ENCODE measurements around the gene RBM44.

The RBM44 gene

DNA sequence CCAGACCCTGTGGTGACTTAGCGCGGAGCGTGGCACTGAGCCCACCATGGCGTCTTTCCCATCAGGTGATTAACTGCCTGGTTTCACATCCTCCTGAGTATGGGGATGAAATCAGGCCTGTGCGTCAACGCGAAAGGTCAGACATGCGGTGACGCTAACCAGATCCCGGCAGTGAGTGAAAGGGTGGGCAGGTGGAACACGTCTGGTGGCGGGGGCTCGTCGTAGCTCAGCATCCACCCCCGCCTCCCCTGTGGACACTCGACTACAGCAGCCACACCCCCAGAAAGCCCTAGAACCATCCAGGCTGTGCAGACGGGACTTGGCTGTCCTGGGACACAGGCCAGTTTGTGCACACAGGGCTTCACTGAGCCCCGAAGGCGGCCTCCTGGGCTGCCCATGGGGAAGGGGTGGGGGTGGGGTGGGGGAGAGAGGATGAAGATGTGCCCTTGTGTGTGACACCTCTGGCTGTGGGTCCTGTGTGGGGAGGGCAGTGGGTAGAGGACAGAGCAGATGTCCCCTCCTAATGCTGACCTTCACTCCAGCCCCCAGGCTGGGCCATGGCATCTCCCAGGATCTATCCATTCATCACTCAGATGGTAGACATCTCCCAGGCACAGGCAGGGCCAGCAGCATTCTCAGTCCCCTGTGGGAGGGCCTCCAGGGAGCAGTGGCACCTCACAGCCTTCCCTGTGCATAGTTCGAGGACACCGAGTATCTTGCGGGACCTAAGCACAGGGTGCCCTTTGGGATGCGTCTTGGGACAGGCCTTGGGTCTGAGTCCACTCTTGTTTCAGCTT, 88.3 kb downstream of the RBM44 start:
- Histone ChIP-seq H2AFZ (ENCODE audit: low read length, unreplicated experiment) (no peak overlapping the region), H3K4me3 (ENCODE audit: low read depth, low read length) (no peak overlapping the region), H3K27me3 (ENCODE audit: insufficient read depth, low read length) (no peaks in the 10 kb centered on the region), H3K36me3 (ENCODE audit: insufficient read depth, low read length) (no peaks in the 10 kb centered on the region), H3K27ac (ENCODE audit: low read depth, low read length) (no peak overlapping the region), H3K4me1 (ENCODE audit: control insufficient read depth, insufficient read depth, low read length, unreplicated experiment) (peaks cover 6% of the 10 kb centered on the region), H3K79me2 (ENCODE audit: control insufficient read depth, insufficient read depth, low read length, unreplicated experiment) (no peaks in the 10 kb centered on the region)

DNA sequence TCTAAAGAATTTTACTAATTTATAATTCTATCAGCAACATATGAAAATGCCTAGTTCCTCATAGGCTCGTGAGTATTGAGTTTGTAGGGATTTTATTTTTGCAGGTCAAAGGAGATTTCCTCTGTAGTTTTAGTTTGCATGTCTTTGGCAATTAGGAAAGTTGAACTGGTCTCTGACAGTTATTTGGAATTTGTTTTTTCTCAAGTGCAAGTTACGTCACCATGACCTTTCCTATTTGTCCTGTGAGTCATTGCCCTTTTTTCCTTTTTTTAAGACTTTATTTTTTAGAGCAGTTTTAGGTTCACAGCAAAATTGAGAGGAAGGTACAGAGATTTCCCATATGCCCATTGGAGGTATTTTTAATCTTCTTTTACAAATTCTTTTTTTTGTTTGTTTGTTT, 89.8 kb downstream of the RBM44 start:
- Histone ChIP-seq H3K79me2 (ENCODE audit: control insufficient read depth, insufficient read depth, low read length, unreplicated experiment) (no peaks in the 10 kb centered on the region), H3K27me3 (ENCODE audit: insufficient read depth, low read length) (no peaks in the 10 kb centered on the region), H3K27ac (ENCODE audit: low read depth, low read length) (no peak overlapping the region), H2AFZ (ENCODE audit: low read length, unreplicated experiment) (no peak overlapping the region), H3K4me1 (ENCODE audit: control insufficient read depth, insufficient read depth, low read length, unreplicated experiment) (peaks cover 6% of the 10 kb centered on the region), H3K4me3 (ENCODE audit: low read depth, low read length) (no peak overlapping the region), H3K36me3 (ENCODE audit: insufficient read depth, low read length) (no peaks in the 10 kb centered on the region)

DNA sequence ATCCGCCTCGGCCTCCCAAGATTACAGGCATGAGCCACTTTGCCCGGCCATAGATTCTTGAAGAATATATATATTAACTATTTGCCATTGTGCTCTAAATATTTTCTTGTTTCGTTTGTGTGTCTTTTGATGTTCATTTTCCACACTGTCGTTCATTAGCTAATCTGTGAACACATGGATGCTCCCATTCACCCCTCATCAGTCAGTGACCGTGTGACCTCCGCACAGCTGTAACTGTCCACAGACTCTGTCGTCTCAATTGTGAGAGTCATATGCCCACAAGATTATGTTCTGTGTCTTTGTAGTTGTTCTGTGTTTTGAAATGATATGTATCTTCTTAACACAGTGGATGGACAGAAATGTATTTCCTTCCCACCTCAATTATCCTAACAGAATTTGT, 90.4 kb downstream of the RBM44 start:
- H2AFZ ChIP-seq (ENCODE audit: low read length, unreplicated experiment): no peak overlapping the region
- no peaks in the 10 kb centered on the region for H3K27me3 ChIP-seq (ENCODE audit: insufficient read depth, low read length)
- peaks cover 6% of the 10 kb centered on the region for H3K4me1 ChIP-seq (ENCODE audit: control insufficient read depth, insufficient read depth, low read length, unreplicated experiment)
- H3K27ac ChIP-seq (ENCODE audit: low read depth, low read length): no peak overlapping the region
- H3K79me2 ChIP-seq (ENCODE audit: control insufficient read depth, insufficient read depth, low read length, unreplicated experiment): no peaks in the 10 kb centered on the region
- no peaks in the 10 kb centered on the region for H3K36me3 ChIP-seq (ENCODE audit: insufficient read depth, low read length)
- no peak overlapping the region for H3K4me3 ChIP-seq (ENCODE audit: low read depth, low read length)

DNA sequence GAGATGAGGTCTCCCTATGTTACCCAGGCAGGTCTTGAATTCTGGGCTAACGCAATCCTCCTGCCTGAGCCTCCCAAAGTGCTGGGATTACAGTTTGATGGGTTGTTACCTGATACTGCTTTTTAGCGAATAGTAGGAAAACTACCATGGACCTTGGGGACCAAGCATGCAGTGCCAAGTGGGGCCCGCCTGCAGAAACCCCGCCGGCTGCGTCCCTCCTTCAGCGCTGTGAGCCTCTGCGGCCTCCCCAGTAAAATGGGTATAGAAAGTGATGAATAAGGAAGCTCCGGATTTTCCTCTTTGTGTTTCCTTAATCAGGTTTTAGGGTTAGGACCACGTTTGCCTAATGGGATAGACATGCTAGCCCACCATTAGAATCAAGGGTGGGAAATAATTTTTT, 91.2 kb downstream of the RBM44 start:
- H3K27me3 ChIP-seq (ENCODE audit: insufficient read depth, low read length): no peaks in the 10 kb centered on the region
- peaks cover 6% of the 10 kb centered on the region for H3K4me1 ChIP-seq (ENCODE audit: control insufficient read depth, insufficient read depth, low read length, unreplicated experiment)
- no peak overlapping the region for H2AFZ ChIP-seq (ENCODE audit: low read length, unreplicated experiment)
- no peaks in the 10 kb centered on the region for H3K79me2 ChIP-seq (ENCODE audit: control insufficient read depth, insufficient read depth, low read length, unreplicated experiment)
- no peak overlapping the region for H3K27ac ChIP-seq (ENCODE audit: low read depth, low read length)
- H3K4me3 ChIP-seq (ENCODE audit: low read depth, low read length): no peak overlapping the region
- no peaks in the 10 kb centered on the region for H3K36me3 ChIP-seq (ENCODE audit: insufficient read depth, low read length)
